Right lobe of liver (tissue), 6 donors: ENCODE measurements around the gene FREM1. TPM values are rescaled to one million over a fixed set of nuclear protein-coding genes. Genes with fewer than 3 reads are reported as not detected.

Source experiments
- ATAC-seq, 4 donors: fragments of 200-7000 bp; cut with Tn5 transposase; one replicate each; pipeline ENCODE4 v1.9.1; 2020; ENCODE audit warnings: mild to moderate bottlenecking in 4 of 4, moderate library complexity in 4 of 4
- DNase-seq, 3 donors: peaks; one replicate each; pipeline ENCODE4 v3.0.0-alpha.2; 2020
- H3K27ac ChIP-seq, 3 donors: fragments of 200-600 bp; one replicate each; pipeline ENCODE4 v1.8.0; 2022
- H3K27me3 ChIP-seq, 2 donors: fragments of 200-600 bp; one replicate each; pipeline ENCODE4 v1.8.0; 2022
- H3K36me3 ChIP-seq, 4 donors: fragments of 200-600 bp; sonication (generic) in 1 of 4; one replicate each; pipeline versions ENCODE4 v1.5.1 to v1.8.0; 2017 to 2022; ENCODE audit warnings: control low read depth in 1 of 4
- H3K4me1 ChIP-seq, 4 donors: fragments of 200-600 bp; sonication (generic) in 1 of 4; one replicate each; pipeline versions ENCODE4 v1.5.1 to v1.8.0; 2017 to 2022; ENCODE audit warnings: control low read depth in 1 of 4
- H3K4me3 ChIP-seq, 3 donors: fragments of 200-600 bp; one replicate each; pipeline ENCODE4 v1.8.0; 2022
- H3K9me3 ChIP-seq, 4 donors: fragments of 200-600 bp; sonication (generic) in 1 of 4; one replicate each; pipeline versions ENCODE4 v1.5.1 to v1.8.0; 2017 to 2022; ENCODE audit warnings: control low read depth in 1 of 4
- CTCF ChIP-seq, 4 donors: fragments of 200-600 bp in 3 of 4; fragments of 450-650 bp in 1 of 4; IDR thresholded peaks; one replicate each; pipeline versions ENCODE4 v1.5.1 to v1.8.0; 2016 to 2022; ENCODE audit warnings: antibody characterized with exemption in 4 of 4, mild to moderate bottlenecking in 2 of 4
- POLR2A ChIP-seq: fragments of 450-650 bp; IDR thresholded peaks from one replicate; pipeline ENCODE4 v1.6.1; 2017; ENCODE audit warnings: antibody characterized with exemption, mild to moderate bottlenecking
- WGBS: methylation state at CpG from one replicate; pipeline ENCODE4 v1.1.6; 2018; ENCODE audit warnings: low coverage, low lambda C conversion rate; ENCODE audit not compliant: insufficient coverage; ENCODE audit errors: missing lambda C conversion rate; 5-methylcytosine and 5-hydroxymethylcytosine counted together
- intact Hi-C, 2 donors: fragments of 100-400 bp; cut with DNase I; formaldehyde crosslinking; loops; one replicate each; pipeline versions ENCODE4 v1.11.2 to v1.14.1; 2022
- total RNA-seq, 6 experiments: library from RNA; depleted of rRNA in 2 of 6; stranded (reverse); fragments of >200 nt in 2 of 6; fragmentation: NEBNext Ultra II Directional in 3 of 6; extraction: Animal tissue kit (Norgen Biotek cat#: 25700) in 3 of 6; gene quantifications; one replicate each; pipeline versions ENCODE4 v1.1.0 to v1.2.4, GENCODE V29; 2016 to 2023
- donor health status: DM: no; HTN: yes; CAD: no.
- donor health status: DM: no; HTN: no; CAD: no.
- donor health status: DM: no; HTN: no; CAD: no.
- donor health status: DM: no; HTN: yes; CAD: no.
- donor health status: DM: no; HTN: yes; CAD: no.

FREM1 gene
- total RNA-seq, 6 experiments from 2014 or later, result 0.12 to 2.6 (median 1.1) TPM

- intact Hi-C loops, result loop anchor here in 1 of 2 donors (2.0 kb wide), 1 partner anchor 68 kb away; no protein-coding TSS in a partner anchor
- Histone ChIP-seq H3K9me3 (no peaks in the 10 kb centered on the region), H3K4me1 (no peaks in the 10 kb centered on the region), H3K36me3 (no peaks in the 10 kb centered on the region), H3K27ac (no peak overlapping the region), H3K4me3 (no peak overlapping the region), H3K27me3 (no peaks in the 10 kb centered on the region)
- ATAC-seq (no peak), DNase-seq (no peak)
- TF ChIP-seq POLR2A, result no peak
- no peak for TF ChIP-seq CTCF (IDR thresholded peaks at IDR 0.05)
- 17% methylated on average over 1 of the region's 1 CpG for WGBS
Measured at GRCh38 chr9:14824481-14824880, 85.7 kb downstream of the FREM1 start.

GRCh38 chr9:14823800-14824199 lies 86.4 kb downstream of the FREM1 start:
- no peaks in the 10 kb centered on the region for H3K9me3 ChIP-seq
- H3K4me3 ChIP-seq, result no peak overlapping the region
- WGBS, result 61% methylated on average over 2 of the region's 2 CpGs
- H3K27me3 ChIP-seq, result no peaks in the 10 kb centered on the region
- intact Hi-C loops, result loop anchor here in 1 of 2 donors (2.0 kb wide), 1 partner anchor 69 kb away; no protein-coding TSS in a partner anchor
- H3K27ac ChIP-seq, result no peak overlapping the region
- TF ChIP-seq POLR2A (no peak), CTCF (IDR thresholded peaks at IDR 0.05) (no peak)
- DNase-seq, result no peak
- no peak for ATAC-seq
- H3K4me1 ChIP-seq, result no peaks in the 10 kb centered on the region
- H3K36me3 ChIP-seq, result no peaks in the 10 kb centered on the region

- Histone ChIP-seq H3K9me3 (no peaks in the 10 kb centered on the region), H3K4me3 (no peak overlapping the region), H3K36me3 (no peaks in the 10 kb centered on the region), H3K27ac (no peak overlapping the region), H3K4me1 (no peaks in the 10 kb centered on the region), H3K27me3 (no peaks in the 10 kb centered on the region)
- DNase-seq (no peak), ATAC-seq (no peak)
- TF ChIP-seq POLR2A (no peak), CTCF (IDR thresholded peaks at IDR 0.05) (no peak)
- 31% methylated on average over 1 of the region's 1 CpG for WGBS
- intact Hi-C loops, result no loop called here
Measured at GRCh38 chr9:14822666-14823065, 87.6 kb downstream of the FREM1 start.

- WGBS, result 59% methylated on average over 4 of the region's 4 CpGs
- no peaks in the 10 kb centered on the region for H3K9me3 ChIP-seq
- H3K36me3 ChIP-seq, result no peaks in the 10 kb centered on the region
- no peak overlapping the region for H3K4me3 ChIP-seq
- ATAC-seq, result no peak
- TF ChIP-seq CTCF (IDR thresholded peaks at IDR 0.05) (no peak), POLR2A (no peak)
- H3K4me1 ChIP-seq, result no peaks in the 10 kb centered on the region
- no peak overlapping the region for H3K27ac ChIP-seq
- no peaks in the 10 kb centered on the region for H3K27me3 ChIP-seq
- intact Hi-C loops, result no loop called here
- no peak for DNase-seq
Measured at GRCh38 chr9:14819183-14819582, 91.0 kb downstream of the FREM1 start.

- DNase-seq (no peak), ATAC-seq (no peak)
- intact Hi-C loops, result no loop called here
- Histone ChIP-seq H3K9me3 (no peaks in the 10 kb centered on the region), H3K4me1 (no peaks in the 10 kb centered on the region), H3K27ac (no peak overlapping the region), H3K27me3 (no peaks in the 10 kb centered on the region), H3K36me3 (no peaks in the 10 kb centered on the region), H3K4me3 (no peak overlapping the region)
- TF ChIP-seq CTCF (IDR thresholded peaks at IDR 0.05) (no peak), POLR2A (no peak)
Measured at GRCh38 chr9:14814249-14814628, 96.0 kb downstream of the FREM1 start.
